H1 (cell line): Measurements from ENCODE around the gene GRM7. TPM values are rescaled to one million over a fixed set of nuclear protein-coding genes. Genes with fewer than 3 reads are reported as not detected.

ENCODE experiments used
- CTCF ChIA-PET: fragments of 300-600 bp; sonication (Branson Sonifier 250); formaldehyde crosslinking; loops from one replicate; lab custom pipeline; 2021; ENCODE audit not compliant: partially characterized antibody; lab: Charles Lee
- POLR2A ChIA-PET: fragments of 300-600 bp; sonication (Branson Sonifier 250); formaldehyde crosslinking; loops from one replicate; lab custom pipeline; 2021; ENCODE audit warnings: inconsistent platforms; ENCODE audit not compliant: partially characterized antibody; lab: Charles Lee
- DNase-seq, 2 experiments: peaks; one replicate each; pipeline versions ENCODE4 v3.0.0 to v3.0.0-alpha.2; 2010 to 2022; ENCODE audit warnings: low spot score in 2 of 2, low read depth in 1 of 2, mixed read lengths in 1 of 2
- FAIRE-seq: peaks from 2 replicates; lab custom pipeline; 2011; peaks lifted over from hg19 to GRCh38; lab: Jason Lieb, UNC
- H2AFZ ChIP-seq: 2 replicates; pipeline ENCODE4 v1.8.1; 2012; ENCODE audit warnings: low read length, inconsistent platforms
- H2AK5ac ChIP-seq: 2 replicates; pipeline ENCODE4 v1.6.1; 2013; ENCODE audit warnings: low read depth, low read length
- H2BK120ac ChIP-seq: replicated peaks from 2 replicates; pipeline ENCODE3; 2013; ENCODE audit warnings: low read depth, low read length, inconsistent platforms
- H2BK12ac ChIP-seq: 2 replicates; pipeline ENCODE4 v1.6.1; 2013; ENCODE audit warnings: low read depth, low read length
- H2BK15ac ChIP-seq: 2 replicates; pipeline ENCODE4 v1.6.1; 2013; ENCODE audit warnings: low read length
- H2BK20ac ChIP-seq: 2 replicates; pipeline ENCODE4 v1.6.1; 2013; ENCODE audit warnings: low read length
- H2BK5ac ChIP-seq: 2 replicates; pipeline ENCODE4 v1.6.1; 2013; ENCODE audit warnings: low read depth, low read length
- H3K14ac ChIP-seq: 2 replicates; pipeline ENCODE4 v1.6.1; 2013; ENCODE audit warnings: inconsistent platforms; ENCODE audit not compliant: insufficient read length
- H3K18ac ChIP-seq: 2 replicates; pipeline ENCODE4 v1.6.1; 2013; ENCODE audit warnings: low read length; ENCODE audit errors: extremely low read depth
- H3K23ac ChIP-seq: 2 replicates; pipeline ENCODE4 v1.6.1; 2013; ENCODE audit warnings: inconsistent platforms; ENCODE audit not compliant: insufficient read length
- H3K23me2 ChIP-seq: 2 replicates; pipeline ENCODE4 v1.6.1; 2013; ENCODE audit warnings: low read depth, low read length
- H3K27ac ChIP-seq: 2 replicates; pipeline ENCODE4 v1.6.1; 2011; ENCODE audit warnings: low read depth, low read length, inconsistent platforms
- H3K27me3 ChIP-seq, 4 experiments: replicated peaks in 1 of 4; 1 replicate in 1 of 4; 2 replicates in 3 of 4; pipeline versions ENCODE4 v1.6.1 to v1.8.1; 2011 to 2013; ENCODE audit warnings: low read length in 3 of 4, mild to moderate bottlenecking in 3 of 4, inconsistent platforms in 2 of 4, mixed read lengths in 2 of 4, moderate library complexity in 1 of 4; ENCODE audit not compliant: control insufficient read depth in 3 of 4, insufficient read depth in 3 of 4; ENCODE audit errors: extremely low read depth in 1 of 4
- H3K36me3 ChIP-seq, 4 experiments: 2 replicates each; pipeline versions ENCODE4 v1.6.1 to v1.8.1; 2011 to 2013; ENCODE audit warnings: mild to moderate bottlenecking in 4 of 4, low read length in 3 of 4, moderate library complexity in 2 of 4, control low read depth in 1 of 4, inconsistent platforms in 1 of 4; ENCODE audit not compliant: insufficient read depth in 4 of 4, control insufficient read depth in 2 of 4
- H3K4ac ChIP-seq: replicated peaks from 2 replicates; pipeline ENCODE3; 2013; ENCODE audit warnings: low read length, low read depth, mixed read lengths, inconsistent platforms; ENCODE audit not compliant: insufficient read length
- H3K4me1 ChIP-seq, 4 experiments: replicated peaks in 1 of 4; 1 replicate in 1 of 4; 2 replicates in 3 of 4; pipeline versions ENCODE4 v1.6.1 to v1.8.1; 2011 to 2013; ENCODE audit warnings: low read length in 3 of 4, inconsistent platforms in 2 of 4, mixed read lengths in 1 of 4; ENCODE audit not compliant: insufficient read depth in 4 of 4, control insufficient read depth in 3 of 4
- H3K4me2 ChIP-seq, 2 experiments: 2 replicates each; pipeline versions ENCODE4 v1.6.1 to v1.8.1; 2011 to 2013; ENCODE audit warnings: low read depth in 2 of 2, low read length in 2 of 2, control low read depth in 1 of 2, inconsistent platforms in 1 of 2, mild to moderate bottlenecking in 1 of 2; ENCODE audit not compliant: insufficient read depth in 1 of 2
- H3K4me3 ChIP-seq, 4 experiments: fragments of 200-600, 300-600 bp in 1 of 4; sonication (generic), shearing (Covaris generic), sonication (Bioruptor Twin) in 1 of 4; 2 replicates each; pipeline versions ENCODE4 v1.5.1 to v1.8.1; 2011 to 2016; ENCODE audit warnings: low read length in 4 of 4, low read depth in 3 of 4, control low read depth in 2 of 4, inconsistent platforms in 2 of 4, mild to moderate bottlenecking in 2 of 4, mixed read lengths in 1 of 4, moderate library complexity in 1 of 4; ENCODE audit not compliant: insufficient read depth in 2 of 4; ENCODE audit errors: extremely low read depth in 1 of 4
- H3K56ac ChIP-seq: replicated peaks from 2 replicates; pipeline ENCODE3; 2013; ENCODE audit warnings: low read depth, mild to moderate bottlenecking, mixed read lengths, low read length, inconsistent platforms; ENCODE audit not compliant: insufficient read length
- H3K79me1 ChIP-seq: 2 replicates; pipeline ENCODE4 v1.6.1; 2013; ENCODE audit warnings: low read depth, low read length, control low read depth
- H3K79me2 ChIP-seq, 2 experiments: 2 replicates each; pipeline versions ENCODE4 v1.6.1 to v1.8.1; 2012 to 2013; ENCODE audit warnings: low read length in 2 of 2, mild to moderate bottlenecking in 2 of 2, inconsistent platforms in 1 of 2; ENCODE audit not compliant: insufficient read depth in 2 of 2, control insufficient read depth in 1 of 2
- H3K9ac ChIP-seq, 4 experiments: replicated peaks in 1 of 4; 1 replicate in 1 of 4; 2 replicates in 3 of 4; pipeline versions ENCODE4 v1.6.1 to v1.8.1; 2011 to 2013; ENCODE audit warnings: low read depth in 3 of 4, low read length in 3 of 4, control low read depth in 2 of 4, mild to moderate bottlenecking in 2 of 4, moderate library complexity in 2 of 4, inconsistent platforms in 1 of 4; ENCODE audit errors: extremely low read depth in 1 of 4
- H3K9me3 ChIP-seq, 2 experiments: 2 replicates each; pipeline versions ENCODE4 v1.6.1 to v1.8.1; 2012 to 2013; ENCODE audit warnings: mild to moderate bottlenecking in 2 of 2, moderate library complexity in 2 of 2, control low read depth in 1 of 2, inconsistent platforms in 1 of 2, low read depth in 1 of 2, low read length in 1 of 2, mixed read lengths in 1 of 2; ENCODE audit not compliant: insufficient read depth in 2 of 2
- H4K20me1 ChIP-seq, 2 experiments: replicated peaks in 1 of 2; 2 replicates each; pipeline versions ENCODE3 to v1.8.1; 2011 to 2013; ENCODE audit warnings: inconsistent platforms in 2 of 2, low read length in 2 of 2, mild to moderate bottlenecking in 1 of 2; ENCODE audit not compliant: insufficient read depth in 2 of 2, control insufficient read depth in 1 of 2
- H4K5ac ChIP-seq: 2 replicates; pipeline ENCODE4 v1.6.1; 2013; ENCODE audit warnings: low read length, low read depth, mixed read lengths, inconsistent platforms; ENCODE audit not compliant: insufficient read length
- H4K8ac ChIP-seq: 2 replicates; pipeline ENCODE4 v1.8.0; 2013; ENCODE audit warnings: mild to moderate bottlenecking, moderate library complexity, low read length, inconsistent platforms; ENCODE audit not compliant: insufficient read depth; ENCODE audit errors: extremely low read depth
- H4K91ac ChIP-seq: replicated peaks from 2 replicates; pipeline ENCODE3; 2013; ENCODE audit warnings: low read length, mixed read lengths, inconsistent platforms; ENCODE audit not compliant: insufficient read length
- CBX5 ChIP-seq: fragments of 300-800, 300-1000 bp; sonication (generic); IDR thresholded peaks from 2 replicates; pipeline ENCODE4 v1.7.1; 2016; ENCODE audit warnings: antibody characterized with exemption, low read length, low read depth
- CHD2 ChIP-seq: IDR thresholded peaks from 2 replicates; pipeline ENCODE4 v1.6.1; 2012; ENCODE audit warnings: low read length, improper control_type of control experiment
- EGR1 ChIP-seq: IDR thresholded peaks from 2 replicates; pipeline ENCODE4 v1.6.1; 2011; ENCODE audit warnings: low read depth, low read length, borderline replicate concordance
- GABPA ChIP-seq: IDR thresholded peaks from 2 replicates; pipeline ENCODE4 v1.6.1; 2011; ENCODE audit warnings: mild to moderate bottlenecking, low read length, moderate library complexity, borderline replicate concordance; ENCODE audit not compliant: insufficient read depth
- HDAC6 ChIP-seq: IDR thresholded peaks from one replicate; pipeline ENCODE4 v1.7.1; 2012; ENCODE audit warnings: low read depth, mild to moderate bottlenecking, inconsistent platforms, low read length, moderate library complexity
- JUN ChIP-seq: IDR thresholded peaks from 2 replicates; pipeline ENCODE4 v1.6.1; 2011; ENCODE audit warnings: low read depth, mild to moderate bottlenecking, improper control_type of control experiment, low read length
- NANOG ChIP-seq: IDR thresholded peaks from 2 replicates; pipeline ENCODE4 v1.6.1; 2011; ENCODE audit warnings: low read length, low read depth, mild to moderate bottlenecking, inconsistent platforms; ENCODE audit not compliant: insufficient read depth, poor library complexity, severe bottlenecking
- RBBP5 ChIP-seq: IDR thresholded peaks from 2 replicates; pipeline ENCODE4 v1.7.1; 2012; ENCODE audit warnings: low read depth, mild to moderate bottlenecking, inconsistent platforms, low read length, moderate library complexity, borderline replicate concordance
- RFX5 ChIP-seq: IDR thresholded peaks from 2 replicates; pipeline ENCODE4 v1.6.1; 2011; ENCODE audit warnings: low read depth, low read length, improper control_type of control experiment, borderline replicate concordance
- RNF2 ChIP-seq: fragments of 200-900, 300-1000 bp; sonication (generic); IDR thresholded peaks from 2 replicates; pipeline ENCODE4 v1.7.1; 2016; ENCODE audit warnings: borderline replicate concordance, low read depth, mild to moderate bottlenecking, antibody characterized with exemption, low read length; ENCODE audit not compliant: poor library complexity, severe bottlenecking; ENCODE audit errors: missing control alignments
- SIX5 ChIP-seq: IDR thresholded peaks from 2 replicates; pipeline ENCODE4 v1.6.1; 2011; ENCODE audit warnings: mild to moderate bottlenecking, low read depth, low read length
- TAF1 ChIP-seq: IDR thresholded peaks from 2 replicates; pipeline ENCODE4 v1.6.1; 2011; ENCODE audit warnings: mild to moderate bottlenecking, low read depth, low read length
- WGBS, 2 experiments: shearing (Covaris generic) in 1 of 2; methylation state at CpG; one replicate each; pipeline versions ENCODE4 v1.1.6 to v1.1.7; 2013 to 2015; ENCODE audit warnings: low lambda C conversion rate in 2 of 2, mixed read lengths in 2 of 2, inconsistent platforms in 1 of 2, low coverage in 1 of 2, missing lambda C conversion rate in 1 of 2; ENCODE audit not compliant: insufficient replicate concordance in 2 of 2, insufficient coverage in 1 of 2, insufficient read length in 1 of 2; ENCODE audit errors: extremely low coverage in 1 of 2, missing lambda C conversion rate in 1 of 2; 5-methylcytosine and 5-hydroxymethylcytosine counted together
- polyA plus RNA-seq, 7 experiments: library from polyadenylated mRNA; depleted of rRNA in 3 of 7; stranded (reverse) in 5 of 7; unstranded in 2 of 7; fragments of >200 nt in 5 of 7; fragments of 200-250 nt in 2 of 7; gene quantifications; 1 replicate in 5 of 7; 2 replicates in 1 of 7; 4 replicates in 1 of 7; pipeline versions ENCODE4 v1.2.1 to v1.2.3, GENCODE V29; 2011 to 2013; ENCODE audit warnings: missing spikeins in 2 of 7, mixed read lengths in 2 of 7
- total RNA-seq: library from RNA; stranded (reverse); fragmentation: NEBNext Ultra II Directional; extraction: Animal tissue kit (Norgen Biotek cat#: 25700); gene quantifications from 2 replicates; pipeline ENCODE4 v1.2.1, GENCODE V29; 2021

GRM7 gene
- total and polyA plus RNA-seq, 2 of the 8 experiments (the other 6 are each of a cell fraction or from before 2014, with no cell fraction given) = 0.17 to 0.24 TPM

DNA sequence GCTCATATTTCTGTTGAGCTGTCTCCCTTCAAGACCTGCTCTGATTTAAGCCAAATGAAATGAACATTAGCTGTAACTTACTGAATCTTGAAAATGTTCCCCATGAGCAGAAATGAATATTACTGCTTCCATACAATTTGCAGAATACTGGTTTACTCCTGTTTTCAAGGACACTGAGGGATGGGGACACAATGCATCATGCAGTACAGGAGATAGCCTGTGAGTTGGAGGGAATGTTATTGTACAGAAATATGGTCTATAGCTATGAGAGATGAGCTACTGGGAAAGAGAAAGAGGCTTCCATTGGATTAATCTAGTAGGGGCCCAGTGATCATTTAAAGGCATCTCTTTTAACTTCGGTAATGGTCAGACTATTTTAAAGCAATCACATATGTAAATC is 798.2 kb downstream of the GRM7 start:
- ChIA-PET POLR2A (no interaction called here), CTCF (no interaction called here)
- H3K23ac ChIP-seq = no peak overlapping the region
- FAIRE-seq = no peak
- no peak overlapping the region for H2BK20ac ChIP-seq
- no peak overlapping the region for H3K56ac ChIP-seq
- H3K4me3 ChIP-seq = no peak overlapping the region
- H4K8ac ChIP-seq = no peak overlapping the region
- H3K9ac ChIP-seq = no peak overlapping the region
- no peak overlapping the region for H3K18ac ChIP-seq
- H3K4ac ChIP-seq = no peak overlapping the region
- H3K4me2 ChIP-seq = no peak overlapping the region
- H2BK12ac ChIP-seq = no peak overlapping the region
- H3K23me2 ChIP-seq = no peaks in the 10 kb centered on the region
- no peak overlapping the region for H2AFZ ChIP-seq
- no peak for TF ChIP-seq CHD2
- no peak for TF ChIP-seq RNF2
- TF ChIP-seq RFX5 = no peak
- no peak for TF ChIP-seq EGR1
- TF ChIP-seq GABPA = no peak
- no peak for TF ChIP-seq JUN
- no peak for TF ChIP-seq RBBP5
- no peak for TF ChIP-seq HDAC6
- no peak for TF ChIP-seq TAF1
- TF ChIP-seq SIX5 = no peak
- TF ChIP-seq NANOG = no peak
- no peak for TF ChIP-seq CBX5
- no peaks in the 10 kb centered on the region for H3K27me3 ChIP-seq
- H4K91ac ChIP-seq = no peak overlapping the region
- H4K20me1 ChIP-seq = no peaks in the 10 kb centered on the region
- no peak overlapping the region for H3K27ac ChIP-seq
- WGBS, 2 experiments = 100% methylated on average over 1 of the region's 1 CpG; no CpG with 5 or more reads in 1 of the 2 experiments
- H2BK15ac ChIP-seq = no peak overlapping the region
- no peaks in the 10 kb centered on the region for H3K36me3 ChIP-seq
- H3K79me1 ChIP-seq = no peaks in the 10 kb centered on the region
- no peak overlapping the region for H2BK120ac ChIP-seq
- H3K9me3 ChIP-seq = peaks cover 0 to 2% of the 10 kb centered on the region in 2 experiments; a peak in 1 of 4 replicates
- H3K79me2 ChIP-seq = no peaks in the 10 kb centered on the region
- no peak for DNase-seq
- H3K4me1 ChIP-seq = no peaks in the 10 kb centered on the region
- no peak overlapping the region for H2BK5ac ChIP-seq
- H2AK5ac ChIP-seq = no peak overlapping the region
- no peak overlapping the region for H3K14ac ChIP-seq
- no peak overlapping the region for H4K5ac ChIP-seq
